ENCODE data around the gene USP25.

DNA sequence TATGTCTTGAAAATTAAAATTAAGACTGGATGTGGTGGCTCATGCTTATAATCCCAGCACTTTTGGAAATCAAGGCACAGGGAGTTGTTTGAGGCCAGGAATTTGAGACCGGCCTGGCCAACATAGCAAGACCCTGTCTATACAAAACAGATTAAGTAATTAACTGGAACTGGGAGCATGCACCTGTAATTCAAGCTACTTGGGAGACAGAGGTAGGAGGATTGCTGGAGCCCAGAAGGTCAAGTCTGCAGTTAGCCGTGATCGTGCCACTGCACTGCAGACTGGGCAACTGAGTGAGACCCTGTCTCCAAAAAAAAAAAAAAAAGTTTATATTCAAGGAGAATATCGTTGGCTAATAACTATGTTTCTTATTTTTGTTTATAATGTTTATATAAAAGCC lies 139.2 kb downstream of the USP25 start:
- TF ChIP-seq CTCF (optimal IDR thresholded peaks at IDR 0.05 in 1 of 3, IDR thresholded peaks at IDR 0.05 in 1 of 3, conservative IDR thresholded peaks at IDR 0.05 in 1 of 3; ENCODE audit: extremely low read depth in 1 of 3, insufficient read depth in 2 of 3, low read length in 3 of 3) (no peak), EZH2 (IDR thresholded peaks at IDR 0.05; ENCODE audit: low read length) (no peak)
